K562 (cell line): Measurements from ENCODE around the gene PREX1. TPM values are rescaled to one million over a fixed set of nuclear protein-coding genes. Genes with fewer than 3 reads are reported as not detected.

ENCODE experiments used
- ATAC-seq: fragments of 200-7000 bp; cut with Tn5 transposase; 3 replicates; pipeline ENCODE4 v1.9.1; 2020; ENCODE audit warnings: moderate library complexity
- BruUV-seq: library from RNA; stranded (reverse); fragments of 400-500 nt; replicated peaks from 2 replicates; lab custom pipeline; 2021; lab: Mats Ljungman, UMichigan
- CTCF ChIA-PET: fragments of 300-600 bp; formaldehyde crosslinking; extraction: SDS; loops from one replicate; lab custom pipeline; 2021; ENCODE audit warnings: low intra/inter-chr PET ratio; lab: Yijun Ruan, JAX
- POLR2A ChIA-PET: fragments of 300-600, 350-650 bp; sonication (Branson Sonifier 250); formaldehyde crosslinking; extraction: SDS; loops from one replicate; lab custom pipeline; 2021; ENCODE audit warnings: antibody characterized with exemption, inconsistent platforms; lab: Yijun Ruan, JAX
- DNase-seq, 4 experiments: peaks; one replicate each; pipeline versions ENCODE4 v3.0.0 to v3.0.0-alpha.2; 2011 to 2018; ENCODE audit warnings: low spot score in 3 of 4, mixed read lengths in 3 of 4; ENCODE audit errors: extremely low read depth in 1 of 4
- FAIRE-seq: peaks from 2 replicates; lab custom pipeline; 2011; peaks lifted over from hg19 to GRCh38; lab: Jason Lieb, UNC
- H2AFZ ChIP-seq: 2 replicates; pipeline ENCODE4 v1.6.0; 2011; ENCODE audit warnings: low read depth, low read length, control low read depth, inconsistent platforms
- H3K27ac ChIP-seq: fragments of 200-600 bp; 3 replicates; pipeline ENCODE4 v1.8.0; 2011; ENCODE audit warnings: low read depth, mild to moderate bottlenecking, control low read depth, inconsistent platforms, low read length, moderate library complexity, mixed read lengths; ENCODE audit errors: extremely low read depth
- H3K27me3 ChIP-seq, 2 experiments: fragments of 300-600 bp in 1 of 2; 2 replicates in 1 of 2; 3 replicates in 1 of 2; pipeline versions ENCODE4 v1.6.0 to v1.8.0; 2011; ENCODE audit warnings: inconsistent platforms in 2 of 2, low read length in 2 of 2, mild to moderate bottlenecking in 1 of 2, mixed read lengths in 1 of 2, moderate library complexity in 1 of 2; ENCODE audit not compliant: control insufficient read depth in 2 of 2, insufficient read depth in 2 of 2
- H3K36me3 ChIP-seq: fragments of 300-600 bp; 3 replicates; pipeline ENCODE4 v1.8.0; 2011; ENCODE audit warnings: mild to moderate bottlenecking, low read length, inconsistent platforms; ENCODE audit not compliant: control insufficient read depth, insufficient read depth
- H3K4me1 ChIP-seq, 2 experiments: fragments of 200-600 bp in 1 of 2; replicated peaks in 1 of 2; 2 replicates in 1 of 2; 3 replicates in 1 of 2; pipeline versions ENCODE4 v1.5.1 to v1.8.0; 2011; ENCODE audit warnings: inconsistent platforms in 2 of 2, low read length in 2 of 2, mild to moderate bottlenecking in 1 of 2, mixed read lengths in 1 of 2, moderate library complexity in 1 of 2; ENCODE audit not compliant: control insufficient read depth in 2 of 2, insufficient read depth in 2 of 2
- H3K4me2 ChIP-seq: 2 replicates; pipeline ENCODE4 v1.6.1; 2011; ENCODE audit warnings: low read length, control low read depth, inconsistent platforms, mixed read lengths; ENCODE audit not compliant: insufficient read depth
- H3K4me3 ChIP-seq: fragments of 200-600 bp; sonication (generic), shearing (Covaris generic); 2 replicates; pipeline ENCODE4 v1.5.1; 2016; ENCODE audit warnings: control low read depth, inconsistent platforms
- H3K79me2 ChIP-seq: fragments of 200-600 bp; 3 replicates; pipeline ENCODE4 v1.8.0; 2011; ENCODE audit warnings: low read length, inconsistent platforms; ENCODE audit not compliant: control insufficient read depth, insufficient read depth
- H3K9ac ChIP-seq, 2 experiments: 2 replicates each; pipeline versions ENCODE4 v1.6.0 to v1.6.1; 2011; ENCODE audit warnings: low read depth in 2 of 2, low read length in 2 of 2, control low read depth in 1 of 2, inconsistent platforms in 1 of 2, mild to moderate bottlenecking in 1 of 2, mixed read lengths in 1 of 2; ENCODE audit not compliant: insufficient read depth in 1 of 2
- H3K9me1 ChIP-seq: one replicate; pipeline ENCODE4 v1.6.0; 2011; ENCODE audit warnings: inconsistent platforms, mild to moderate bottlenecking, low read length, moderate library complexity; ENCODE audit not compliant: control insufficient read depth, insufficient read depth
- H3K9me3 ChIP-seq: replicated peaks from 2 replicates; pipeline ENCODE4 v1.5.1; 2011; ENCODE audit warnings: low read depth, low read length, inconsistent platforms; ENCODE audit not compliant: control insufficient read depth, insufficient read depth
- H4K20me1 ChIP-seq: replicated peaks from 2 replicates; pipeline ENCODE4 v1.6.1; 2011; ENCODE audit warnings: low read length, inconsistent platforms, mixed read lengths; ENCODE audit not compliant: control insufficient read depth, insufficient read depth
- BACH1 ChIP-seq: fragments of 200-800 bp; sonication (Bioruptor generic); IDR thresholded peaks from 2 replicates; pipeline ENCODE4 v1.6.1; 2016; ENCODE audit warnings: missing genetic modification characterization, missing compliant biosample characterization
- BRD4 ChIP-seq: fragments of 200-600 bp; sonication (generic); IDR thresholded peaks from 2 replicates; pipeline ENCODE4 v1.6.1; 2017; ENCODE audit warnings: inconsistent platforms
- DMBX1 ChIP-seq: fragments of 250-450 bp; sonication (Bioruptor Pico); IDR thresholded peaks from 2 replicates; pipeline ENCODE4 v1.8.0; 2022; ENCODE audit warnings: inconsistent platforms, mild to moderate bottlenecking, moderate library complexity, borderline replicate concordance
- E2F8 ChIP-seq: fragments of 450-650 bp; IDR thresholded peaks from 2 replicates; pipeline ENCODE4 v1.7.1; 2018; ENCODE audit warnings: mild to moderate bottlenecking, low read depth; ENCODE audit not compliant: partially characterized antibody
- IFI16 ChIP-seq: fragments of 250-450 bp; sonication (Bioruptor Pico); IDR thresholded peaks from 2 replicates; pipeline ENCODE4 v2.1.2; 2022; ENCODE audit warnings: mild to moderate bottlenecking, inconsistent platforms
- KAT8 ChIP-seq: fragments of 450-650 bp; IDR thresholded peaks from 2 replicates; pipeline ENCODE4 v1.6.1; 2016; ENCODE audit warnings: low read depth, mild to moderate bottlenecking
- KDM5B ChIP-seq: fragments of 200-600 bp; sonication (generic); IDR thresholded peaks from 2 replicates; pipeline ENCODE4 v1.6.1; 2012; ENCODE audit warnings: low read depth, mild to moderate bottlenecking, moderate library complexity, low read length, control low read depth, inconsistent platforms; ENCODE audit not compliant: insufficient replicate concordance
- NR2C2 ChIP-seq, 2 experiments: fragments of 200-800 bp in 1 of 2; sonication (Bioruptor generic) in 1 of 2; sonication (generic) in 1 of 2; formaldehyde crosslinking in 1 of 2; IDR thresholded peaks; 2 replicates each; pipeline versions ENCODE4 v1.6.1 to v1.8.0; 2016 to 2022; ENCODE audit warnings: mild to moderate bottlenecking in 1 of 2, missing compliant biosample characterization in 1 of 2, missing genetic modification characterization in 1 of 2, missing genetic modification reagents in 1 of 2
- NRF1 ChIP-seq, 2 experiments: fragments of 450-650 bp; IDR thresholded peaks in 1 of 2; conservative IDR thresholded peaks in 1 of 2; 2 replicates each; pipeline ENCODE4 v1.6.1; 2014; ENCODE audit warnings: mild to moderate bottlenecking in 2 of 2
- RBM14 ChIP-seq: fragments of 200-400 bp; formaldehyde crosslinking; IDR thresholded peaks from 2 replicates; pipeline ENCODE4 v1.6.1; 2018; ENCODE audit warnings: low read depth, mild to moderate bottlenecking, low read length, moderate library complexity, borderline replicate concordance; ENCODE audit not compliant: insufficient read depth
- U2AF2 ChIP-seq: fragments of 200-400 bp; formaldehyde crosslinking; optimal IDR thresholded peaks from 2 replicates; pipeline ENCODE3; 2017; ENCODE audit warnings: low read depth, mild to moderate bottlenecking, low read length
- XRCC3 ChIP-seq: fragments of 450-650 bp; IDR thresholded peaks from 2 replicates; pipeline ENCODE4 v1.6.1; 2017; ENCODE audit warnings: mild to moderate bottlenecking, moderate library complexity
- ZNF134 ChIP-seq: fragments of 250-450 bp; sonication (Bioruptor Pico); conservative IDR thresholded peaks from 2 replicates; pipeline ENCODE4 v1.4.0; 2020
- ZNF212 ChIP-seq: fragments of 450-650 bp; formaldehyde crosslinking; IDR thresholded peaks from 2 replicates; pipeline ENCODE4 v1.4.0; 2020; ENCODE audit warnings: mild to moderate bottlenecking
- ZNF408 ChIP-seq: fragments of 250-450 bp; sonication (Bioruptor Pico); IDR thresholded peaks from 2 replicates; pipeline ENCODE4 v1.4.0; 2020; ENCODE audit warnings: low read depth, mild to moderate bottlenecking, moderate library complexity
- ZNF696 ChIP-seq: fragments of 250-450 bp; sonication (Bioruptor Pico); conservative IDR thresholded peaks from 2 replicates; pipeline ENCODE4 v1.4.0; 2020; ENCODE audit warnings: mild to moderate bottlenecking, moderate library complexity
- ZNF76 ChIP-seq: fragments of 250-450 bp; sonication (Bioruptor Pico); IDR thresholded peaks from 2 replicates; pipeline ENCODE4 v1.4.0; 2020; ENCODE audit warnings: mild to moderate bottlenecking, moderate library complexity, borderline replicate concordance
- WGBS: fragments of 100-300 bp; shearing (Covaris generic); methylation state at CpG from one replicate; pipeline ENCODE4 v1.1.6; 2016; ENCODE audit warnings: low coverage, mixed read lengths; ENCODE audit not compliant: insufficient coverage; ENCODE audit errors: missing lambda C conversion rate; 5-methylcytosine and 5-hydroxymethylcytosine counted together
- in situ Hi-C: fragments of 300-500 bp; cut with MboI; formaldehyde crosslinking; loops from 4 replicates; pipeline ENCODE4 v1.15.0; 2018; ENCODE audit warnings: inconsistent platforms, mixed read lengths
- intact Hi-C: fragments of 100-400 bp; cut with micrococcal nuclease; formaldehyde crosslinking; loops from 2 replicates; pipeline ENCODE4 v1.14.2; 2022
- polyA plus RNA-seq, 8 experiments: library from polyadenylated mRNA; depleted of rRNA in 4 of 8; stranded (reverse) in 5 of 8; unstranded in 3 of 8; fragments of >200 nt; fragmentation: Nextera tagmentation in 2 of 8; fragmentation: Illumina TruSeq in 1 of 8; extraction: Ambion mirVana in 2 of 8; extraction: Trizol in 1 of 8; gene quantifications; 2 replicates each; pipeline versions ENCODE4 v1.2.1 to v1.2.3, GENCODE V29; 2011 to 2014; ENCODE audit warnings: inconsistent platforms in 1 of 8, missing spikeins in 1 of 8
- total RNA-seq, 7 experiments: library from RNA; depleted of rRNA in 6 of 7; stranded (reverse); fragments of >200 nt in 6 of 7; fragmentation: Illumina TruSeq in 2 of 7; extraction: Trizol in 2 of 7; gene quantifications; 2 replicates each; pipeline versions ENCODE4 v1.2.1 to v1.2.3, GENCODE V29; 2011 to 2021; ENCODE audit warnings: low replicate concordance in 1 of 7
- TF ChIP-seq, protein P1 (sequence below): sonication (generic); formaldehyde crosslinking; IDR thresholded peaks from 2 replicates; pipeline ENCODE4 v1.8.1; 2023; ENCODE audit warnings: mild to moderate bottlenecking, missing genetic modification reagents
- TF ChIP-seq, protein P2 (sequence below): sonication (generic); formaldehyde crosslinking; IDR thresholded peaks from 2 replicates; pipeline ENCODE4 v1.8.1; 2022; ENCODE audit warnings: missing genetic modification reagents

PREX1 gene
- total and polyA plus RNA-seq, 9 of the 15 experiments (the other 6 are each of a cell fraction or from before 2014, with no cell fraction given): 0.37 to 10.4 (median 4.8) TPM

DNA sequence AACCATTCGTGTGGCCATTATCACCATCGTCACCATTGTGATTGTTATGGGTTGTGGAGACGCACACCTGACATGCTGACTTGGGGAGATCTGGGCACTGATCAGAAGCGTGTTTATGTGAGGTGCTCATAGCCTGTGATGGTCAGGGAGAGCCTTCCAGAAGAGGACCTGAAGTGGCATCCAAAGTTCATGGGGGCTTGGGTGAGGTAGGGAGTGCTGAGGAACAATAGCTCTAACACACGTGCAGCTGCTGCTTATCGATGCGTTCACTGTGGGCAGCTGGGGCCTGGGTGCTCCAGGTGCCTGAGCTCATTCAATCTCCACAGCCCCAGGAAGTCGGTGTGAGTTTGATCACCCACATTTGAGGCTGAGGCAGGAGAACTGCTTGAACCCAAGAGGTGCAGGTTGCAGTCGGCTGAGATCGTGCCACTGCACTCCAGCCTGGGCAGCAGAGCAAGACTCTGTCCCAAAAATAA, 227.3 kb downstream of the PREX1 start:
- Histone ChIP-seq H3K9me1 (no peaks in the 10 kb centered on the region), H3K36me3 (no peaks in the 10 kb centered on the region), H3K4me3 (no peak overlapping the region), H4K20me1 (no peaks in the 10 kb centered on the region; the same call in 1 of the 2 replicates), H3K27me3 (peaks cover 8 to 44% of the 10 kb centered on the region in 2 experiments; a peak in 4 of 5 replicates), H3K9me3 (no peaks in the 10 kb centered on the region), H2AFZ (no peak overlapping the region), H3K27ac (no peak overlapping the region), H3K9ac (no peak overlapping the region), H3K4me1 (no peaks in the 10 kb centered on the region), H3K4me2 (no peak overlapping the region), H3K79me2 (no peaks in the 10 kb centered on the region)
- WGBS: 1% methylated on average over 10 of the region's 10 CpGs
- TF ChIP-seq ZNF76 (CRISPR knock-in tag): no peak
- TF ChIP-seq ZNF696 (CRISPR knock-in tag): no peak
- no peak for TF ChIP-seq RBM14
- TF ChIP-seq NRF1 (conservative IDR thresholded peaks at IDR 0.05 in 1 of 2, IDR thresholded peaks at IDR 0.05 in 1 of 2): no peak
- TF ChIP-seq, protein P1, sequence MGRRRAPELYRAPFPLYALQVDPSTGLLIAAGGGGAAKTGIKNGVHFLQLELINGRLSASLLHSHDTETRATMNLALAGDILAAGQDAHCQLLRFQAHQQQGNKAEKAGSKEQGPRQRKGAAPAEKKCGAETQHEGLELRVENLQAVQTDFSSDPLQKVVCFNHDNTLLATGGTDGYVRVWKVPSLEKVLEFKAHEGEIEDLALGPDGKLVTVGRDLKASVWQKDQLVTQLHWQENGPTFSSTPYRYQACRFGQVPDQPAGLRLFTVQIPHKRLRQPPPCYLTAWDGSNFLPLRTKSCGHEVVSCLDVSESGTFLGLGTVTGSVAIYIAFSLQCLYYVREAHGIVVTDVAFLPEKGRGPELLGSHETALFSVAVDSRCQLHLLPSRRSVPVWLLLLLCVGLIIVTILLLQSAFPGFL: no peak
- no peak for TF ChIP-seq IFI16 (CRISPR knock-in tag)
- TF ChIP-seq XRCC3: no peak
- TF ChIP-seq ZNF134: no peak
- no peak for TF ChIP-seq DMBX1 (CRISPR knock-in tag)
- TF ChIP-seq ZNF212 (CRISPR knock-in tag): no peak
- TF ChIP-seq, protein P2, sequence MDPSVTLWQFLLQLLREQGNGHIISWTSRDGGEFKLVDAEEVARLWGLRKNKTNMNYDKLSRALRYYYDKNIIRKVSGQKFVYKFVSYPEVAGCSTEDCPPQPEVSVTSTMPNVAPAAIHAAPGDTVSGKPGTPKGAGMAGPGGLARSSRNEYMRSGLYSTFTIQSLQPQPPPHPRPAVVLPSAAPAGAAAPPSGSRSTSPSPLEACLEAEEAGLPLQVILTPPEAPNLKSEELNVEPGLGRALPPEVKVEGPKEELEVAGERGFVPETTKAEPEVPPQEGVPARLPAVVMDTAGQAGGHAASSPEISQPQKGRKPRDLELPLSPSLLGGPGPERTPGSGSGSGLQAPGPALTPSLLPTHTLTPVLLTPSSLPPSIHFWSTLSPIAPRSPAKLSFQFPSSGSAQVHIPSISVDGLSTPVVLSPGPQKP (CRISPR knock-in tag): no peak
- no peak for TF ChIP-seq BACH1 (tag)
- no peak for TF ChIP-seq NR2C2 (CRISPR knock-in tag; IDR thresholded peaks at IDR 0.05)
- TF ChIP-seq NR2C2 (tag; IDR thresholded peaks at IDR 0.05): no peak
- TF ChIP-seq KAT8: no peak
- TF ChIP-seq E2F8: no peak
- no peak for TF ChIP-seq U2AF2
- TF ChIP-seq ZNF408 (CRISPR knock-in tag): no peak
- TF ChIP-seq KDM5B: no peak
- no peak for TF ChIP-seq BRD4
- CTCF ChIA-PET: no interaction called here
- no peak for FAIRE-seq
- no peak for ATAC-seq
- in situ Hi-C loops: no loop called here
- no TSS peak for BruUV-seq
- intact Hi-C loops: no loop called here
- DNase-seq: no peak
- POLR2A ChIA-PET: no interaction called here
